HL-60 (cell line): Measurements from ENCODE around the gene ANO10.
"Not testable (repeated sequence)": the region's sequence is repeated elsewhere in the genome, so short reads cannot be mapped to it uniquely, and the experiment has no call there.

Source experiments
- DNase-seq, 2 experiments: peaks; one replicate each; pipeline ENCODE4 v3.0.0-alpha.2; 2010 to 2020; ENCODE audit warnings: low read depth in 1 of 2, low spot score in 1 of 2
- H3K27ac ChIP-seq: fragments of 250-450 bp; sonication (Bioruptor Pico); replicated peaks from 2 replicates; pipeline ENCODE4 v1.5.1; 2020; ENCODE audit warnings: mild to moderate bottlenecking, moderate library complexity
- H3K27me3 ChIP-seq: fragments of 250-450 bp; sonication (Bioruptor Pico); 2 replicates; pipeline ENCODE4 v1.5.1; 2021; ENCODE audit warnings: mild to moderate bottlenecking, moderate library complexity; ENCODE audit not compliant: insufficient read depth, poor library complexity, severe bottlenecking
- H3K4me3 ChIP-seq: replicated peaks from 2 replicates; pipeline ENCODE4 v1.5.1; 2011; ENCODE audit warnings: mild to moderate bottlenecking, control low read depth, low read length; ENCODE audit not compliant: insufficient read depth
- CTCF ChIP-seq: IDR thresholded peaks from one replicate; pipeline ENCODE4 v1.5.1; 2011; ENCODE audit warnings: low read length, control low read depth, inconsistent platforms; ENCODE audit not compliant: insufficient read depth
- GABPA ChIP-seq: IDR thresholded peaks from 2 replicates; pipeline ENCODE4 v1.6.1; 2012; ENCODE audit warnings: low read depth
- POLR2AphosphoS5 ChIP-seq: IDR thresholded peaks from 2 replicates; pipeline ENCODE4 v1.6.1; 2012; ENCODE audit warnings: low read depth
- SPI1 ChIP-seq: IDR thresholded peaks from 2 replicates; pipeline ENCODE4 v1.6.1; 2012; ENCODE audit warnings: low read depth, mild to moderate bottlenecking, borderline replicate concordance
- TF ChIP-seq, protein P1 (sequence below): IDR thresholded peaks from 2 replicates; pipeline ENCODE4 v1.6.1; 2012; ENCODE audit warnings: low read depth; ENCODE audit not compliant: insufficient replicate concordance

The ANO10 gene

DNA sequence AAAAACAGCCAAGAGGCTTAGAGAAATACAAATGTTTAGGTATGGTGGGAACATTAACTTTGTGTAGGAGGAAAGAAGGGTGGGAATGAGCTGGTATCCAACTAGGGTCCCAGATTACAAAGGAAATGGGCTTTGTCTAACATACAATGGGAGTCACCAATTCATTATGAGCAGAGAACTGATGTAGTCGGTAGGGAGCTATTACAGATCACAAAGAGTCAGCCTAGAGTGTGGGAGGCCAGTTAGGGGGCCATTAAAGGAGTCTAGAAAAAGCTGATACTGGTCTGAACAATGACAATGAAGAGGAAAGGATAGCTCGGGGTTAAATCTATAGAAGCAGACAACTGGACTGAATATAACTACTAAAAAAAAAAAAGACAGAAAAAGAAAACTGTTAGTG is 15.5 kb downstream of the ANO10 start:
- no peak for TF ChIP-seq POLR2AphosphoS5
- TF ChIP-seq GABPA, result no peak
- no peak for TF ChIP-seq SPI1
- no peak for TF ChIP-seq CTCF
- TF ChIP-seq, protein P1, sequence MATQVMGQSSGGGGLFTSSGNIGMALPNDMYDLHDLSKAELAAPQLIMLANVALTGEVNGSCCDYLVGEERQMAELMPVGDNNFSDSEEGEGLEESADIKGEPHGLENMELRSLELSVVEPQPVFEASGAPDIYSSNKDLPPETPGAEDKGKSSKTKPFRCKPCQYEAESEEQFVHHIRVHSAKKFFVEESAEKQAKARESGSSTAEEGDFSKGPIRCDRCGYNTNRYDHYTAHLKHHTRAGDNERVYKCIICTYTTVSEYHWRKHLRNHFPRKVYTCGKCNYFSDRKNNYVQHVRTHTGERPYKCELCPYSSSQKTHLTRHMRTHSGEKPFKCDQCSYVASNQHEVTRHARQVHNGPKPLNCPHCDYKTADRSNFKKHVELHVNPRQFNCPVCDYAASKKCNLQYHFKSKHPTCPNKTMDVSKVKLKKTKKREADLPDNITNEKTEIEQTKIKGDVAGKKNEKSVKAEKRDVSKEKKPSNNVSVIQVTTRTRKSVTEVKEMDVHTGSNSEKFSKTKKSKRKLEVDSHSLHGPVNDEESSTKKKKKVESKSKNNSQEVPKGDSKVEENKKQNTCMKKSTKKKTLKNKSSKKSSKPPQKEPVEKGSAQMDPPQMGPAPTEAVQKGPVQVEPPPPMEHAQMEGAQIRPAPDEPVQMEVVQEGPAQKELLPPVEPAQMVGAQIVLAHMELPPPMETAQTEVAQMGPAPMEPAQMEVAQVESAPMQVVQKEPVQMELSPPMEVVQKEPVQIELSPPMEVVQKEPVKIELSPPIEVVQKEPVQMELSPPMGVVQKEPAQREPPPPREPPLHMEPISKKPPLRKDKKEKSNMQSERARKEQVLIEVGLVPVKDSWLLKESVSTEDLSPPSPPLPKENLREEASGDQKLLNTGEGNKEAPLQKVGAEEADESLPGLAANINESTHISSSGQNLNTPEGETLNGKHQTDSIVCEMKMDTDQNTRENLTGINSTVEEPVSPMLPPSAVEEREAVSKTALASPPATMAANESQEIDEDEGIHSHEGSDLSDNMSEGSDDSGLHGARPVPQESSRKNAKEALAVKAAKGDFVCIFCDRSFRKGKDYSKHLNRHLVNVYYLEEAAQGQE, result no peak
- no peak overlapping the region for H3K27ac ChIP-seq
- DNase-seq, result no peak
- H3K4me3 ChIP-seq, result no peak overlapping the region
- no peaks in the 10 kb centered on the region for H3K27me3 ChIP-seq

- H3K4me3 ChIP-seq, H3K27ac ChIP-seq, DNase-seq, H3K27me3 ChIP-seq: not testable (repeated sequence)
Observed at GRCh38 chr3:43599959-43600358, 21.9 kb downstream of the ANO10 start.

DNA sequence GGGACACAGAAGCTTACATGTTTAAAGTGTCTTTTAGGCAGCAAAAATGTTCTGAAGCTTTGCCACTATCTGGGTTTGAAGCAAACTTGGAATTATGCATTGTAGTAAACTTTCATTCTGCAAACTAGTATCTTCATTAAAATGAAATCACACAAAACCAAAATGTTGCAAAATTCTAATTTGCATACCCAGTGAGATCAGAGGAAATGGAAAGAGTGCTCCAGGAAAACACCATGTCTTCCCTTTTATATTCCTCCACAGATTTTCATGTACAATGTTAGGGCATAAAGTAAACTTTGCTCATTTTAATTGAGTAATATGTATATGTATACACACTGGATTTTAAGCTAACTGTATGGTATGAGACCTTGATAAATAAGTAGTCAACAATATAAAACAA is 23.9 kb downstream of the ANO10 start:
- Histone ChIP-seq H3K4me3 (no peak overlapping the region), H3K27ac (no peak overlapping the region), H3K27me3 (no peaks in the 10 kb centered on the region)
- no peak for DNase-seq
- TF ChIP-seq CTCF, result no peak
- no peak for TF ChIP-seq GABPA
- no peak for TF ChIP-seq SPI1
- TF ChIP-seq, protein P1, result no peak
- TF ChIP-seq POLR2AphosphoS5, result no peak

GRCh38 chr3:43596178-43596577 is 25.6 kb downstream of the ANO10 start:
- not testable (repeated sequence) for DNase-seq, H3K27me3 ChIP-seq, H3K27ac ChIP-seq, H3K4me3 ChIP-seq

DNA sequence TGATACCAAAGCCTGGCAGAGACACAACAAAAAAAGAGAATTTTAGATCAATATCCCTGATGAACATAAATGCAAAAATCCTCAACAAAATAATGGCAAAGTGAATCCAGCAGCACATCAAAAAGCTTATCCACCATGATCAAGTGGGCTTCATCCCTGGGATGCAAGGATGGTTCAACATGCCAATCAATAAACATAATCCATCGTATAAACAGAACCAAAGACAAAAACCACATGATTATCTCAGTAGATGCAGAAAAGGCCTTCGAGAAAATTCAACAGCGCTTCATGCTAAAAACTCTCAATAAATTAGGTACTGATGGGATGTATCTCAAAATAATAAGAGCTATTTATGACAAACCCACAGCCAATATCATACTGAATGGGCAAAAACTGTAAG is 26.5 kb downstream of the ANO10 start:
- not testable (repeated sequence) for H3K27me3 ChIP-seq, H3K27ac ChIP-seq, H3K4me3 ChIP-seq, DNase-seq

- H3K27me3 ChIP-seq, H3K27ac ChIP-seq, H3K4me3 ChIP-seq, DNase-seq: not testable (repeated sequence)
Observed at GRCh38 chr3:43593588-43593987, 28.2 kb downstream of the ANO10 start.

DNA sequence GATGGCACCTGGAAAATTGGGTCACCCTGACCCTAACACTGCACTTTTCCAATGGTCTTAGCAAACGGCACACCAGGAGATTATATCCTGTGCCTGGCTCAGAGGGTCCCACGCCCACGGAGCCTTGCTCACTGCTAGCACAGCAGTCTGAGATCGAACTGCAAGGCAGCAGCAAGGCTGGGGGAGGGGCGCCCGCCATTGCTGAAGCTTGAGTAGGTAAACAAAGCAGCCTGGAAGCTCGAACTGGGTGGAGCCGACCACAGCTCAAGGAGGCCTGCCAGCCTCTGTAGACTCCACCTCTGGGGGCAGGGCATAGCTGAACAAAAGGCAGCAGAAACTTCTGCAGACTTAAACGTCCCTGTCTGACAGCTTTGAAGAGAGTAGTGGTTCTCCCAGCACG is 29.9 kb downstream of the ANO10 start:
- not testable (repeated sequence) for DNase-seq, H3K27me3 ChIP-seq, H3K27ac ChIP-seq, H3K4me3 ChIP-seq
